Epidermal melanocyte (primary cell): Measurements from ENCODE around the gene FCAMR.
"Not testable (repeated sequence)": the region's sequence is repeated elsewhere in the genome, so short reads cannot be mapped to it uniquely, and the experiment has no call there.

Experiments used
- DNase-seq: peaks from one replicate; pipeline ENCODE4 v3.0.0; 2011; ENCODE audit warnings: low spot score; ENCODE audit not compliant: insufficient read length

Gene FCAMR

GRCh38 chr1:206935491-206936067 is 34.7 kb downstream of the FCAMR start:
- DNase-seq: no peak

DNA sequence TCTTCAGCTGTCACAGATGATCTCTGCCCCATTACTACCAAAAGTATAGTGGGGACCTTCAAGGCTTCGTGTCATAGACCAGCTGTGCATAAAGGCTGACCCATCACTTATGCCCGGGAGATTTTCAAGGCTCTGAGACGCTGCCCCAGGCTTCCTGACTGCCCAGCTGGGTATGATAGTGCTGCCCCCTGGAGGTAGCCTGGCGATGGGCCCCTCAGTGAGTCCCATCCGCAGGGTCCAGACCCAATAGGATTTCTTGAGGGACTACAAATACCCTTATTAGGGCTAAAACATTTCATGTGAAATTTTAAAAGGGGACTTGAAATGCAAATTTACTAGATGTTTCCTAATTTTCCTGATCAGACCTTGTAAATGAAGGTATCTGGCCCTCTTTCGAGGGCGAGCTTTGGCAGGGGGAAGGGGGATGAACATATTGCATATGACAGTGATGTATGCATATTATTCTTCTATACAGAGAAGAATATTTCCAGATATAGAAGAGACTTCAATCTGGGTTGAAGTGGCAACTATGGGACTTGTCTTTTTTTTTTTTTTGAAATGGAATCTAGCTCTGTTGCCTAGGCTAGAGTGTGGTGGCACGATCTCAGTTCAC is 36.8 kb downstream of the FCAMR start:
- DNase-seq: no peak

DNA sequence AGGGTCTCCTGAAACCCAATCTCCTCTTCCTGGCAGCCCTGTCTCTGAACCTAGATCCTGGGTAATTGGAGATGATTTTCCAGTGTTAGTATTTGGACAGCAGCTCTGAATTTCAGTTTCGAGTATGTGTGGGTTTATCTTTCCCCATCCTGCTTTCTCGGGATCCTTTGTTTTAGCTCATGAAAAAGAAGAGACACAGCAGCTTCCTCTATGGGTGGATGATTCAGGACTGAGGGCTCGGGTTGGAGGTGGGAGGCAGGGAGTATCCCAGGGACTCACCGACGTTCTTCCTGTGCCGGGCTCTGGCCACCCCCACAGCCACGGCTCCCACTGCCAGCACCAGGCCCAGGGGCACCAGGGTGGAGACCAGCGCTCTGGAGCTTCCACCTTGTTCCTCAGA is 38.1 kb downstream of the FCAMR start:
- no peak for DNase-seq

GRCh38 chr1:206931709-206932108 is 38.6 kb downstream of the FCAMR start:
- DNase-seq: no peak

- DNase-seq: no peak
These were observed 40.0 kb downstream of the FCAMR start for GRCh38 chr1:206930210-206930798.

GRCh38 chr1:206929524-206929923 is 40.7 kb downstream of the FCAMR start:
- no peak for DNase-seq

GRCh38 chr1:206926286-206926685 is 44.0 kb downstream of the FCAMR start:
- DNase-seq: no peak

DNA sequence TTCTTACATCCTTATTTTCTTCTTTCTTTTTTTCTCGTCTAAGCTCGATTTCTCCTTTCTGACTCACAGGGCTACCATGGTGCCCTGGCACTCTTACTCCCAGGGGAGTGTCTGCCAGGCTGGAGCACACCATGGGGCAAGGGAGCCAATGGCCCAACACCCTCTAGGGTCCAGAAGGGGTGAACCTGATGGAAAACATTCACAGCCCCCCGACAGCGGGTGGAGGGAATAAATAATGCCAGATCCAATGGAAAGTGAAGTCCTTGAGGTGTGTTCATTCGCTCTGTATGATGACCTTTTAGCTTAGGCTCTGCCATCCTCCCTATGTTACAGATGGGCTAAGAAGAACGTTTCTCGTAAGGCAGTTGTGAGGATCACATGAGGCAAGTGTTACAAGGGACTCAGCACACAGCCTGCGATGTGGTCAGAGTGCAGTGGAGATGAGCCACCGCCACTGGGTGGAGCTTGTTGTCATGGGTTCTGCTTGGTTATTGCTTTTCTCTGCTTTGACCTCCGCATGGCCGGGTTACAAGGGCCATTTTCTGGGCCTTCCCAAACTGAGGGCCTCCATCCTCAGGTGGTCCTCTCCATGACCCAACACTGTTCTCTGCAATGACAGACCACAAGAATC is 45.0 kb downstream of the FCAMR start:
- DNase-seq: no peak

- no peak for DNase-seq
These were observed 45.6 kb downstream of the FCAMR start for GRCh38 chr1:206924592-206925105.

- DNase-seq: not testable (repeated sequence)
These were observed 46.2 kb downstream of the FCAMR start for GRCh38 chr1:206923961-206924557.

GRCh38 chr1:206923009-206923960 is 47.0 kb downstream of the FCAMR start:
- DNase-seq: no peak

GRCh38 chr1:206922524-206922923 is 47.7 kb downstream of the FCAMR start:
- DNase-seq: no peak

GRCh38 chr1:206921772-206922265 is 48.4 kb downstream of the FCAMR start, which contains the start of gene FCMR:
FCMR (minus strand) TSS chr1:206921941; CDS start chr1:206921854, 87 bp downstream.
- DNase-seq: no peak

DNA sequence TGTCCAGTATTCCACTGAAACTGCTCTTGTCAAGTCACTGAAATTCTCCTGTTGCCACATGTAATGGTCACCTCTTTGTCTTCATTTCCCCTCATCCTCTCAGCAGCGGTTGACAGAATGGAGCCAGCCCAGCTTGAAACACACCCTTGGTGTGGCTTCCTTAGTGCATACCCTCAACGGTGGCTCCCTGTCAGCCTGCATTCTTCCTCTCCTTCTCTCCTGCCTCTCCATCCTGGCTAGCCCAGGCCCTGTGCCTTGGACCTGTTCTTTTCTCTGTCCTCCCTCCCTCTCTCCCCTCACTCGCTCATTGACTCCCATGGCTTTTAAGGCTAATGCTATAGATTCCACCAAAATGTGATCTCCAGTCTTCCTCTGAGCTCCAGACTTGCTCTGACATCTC is 52.2 kb downstream of the FCAMR start:
- DNase-seq: no peak

DNA sequence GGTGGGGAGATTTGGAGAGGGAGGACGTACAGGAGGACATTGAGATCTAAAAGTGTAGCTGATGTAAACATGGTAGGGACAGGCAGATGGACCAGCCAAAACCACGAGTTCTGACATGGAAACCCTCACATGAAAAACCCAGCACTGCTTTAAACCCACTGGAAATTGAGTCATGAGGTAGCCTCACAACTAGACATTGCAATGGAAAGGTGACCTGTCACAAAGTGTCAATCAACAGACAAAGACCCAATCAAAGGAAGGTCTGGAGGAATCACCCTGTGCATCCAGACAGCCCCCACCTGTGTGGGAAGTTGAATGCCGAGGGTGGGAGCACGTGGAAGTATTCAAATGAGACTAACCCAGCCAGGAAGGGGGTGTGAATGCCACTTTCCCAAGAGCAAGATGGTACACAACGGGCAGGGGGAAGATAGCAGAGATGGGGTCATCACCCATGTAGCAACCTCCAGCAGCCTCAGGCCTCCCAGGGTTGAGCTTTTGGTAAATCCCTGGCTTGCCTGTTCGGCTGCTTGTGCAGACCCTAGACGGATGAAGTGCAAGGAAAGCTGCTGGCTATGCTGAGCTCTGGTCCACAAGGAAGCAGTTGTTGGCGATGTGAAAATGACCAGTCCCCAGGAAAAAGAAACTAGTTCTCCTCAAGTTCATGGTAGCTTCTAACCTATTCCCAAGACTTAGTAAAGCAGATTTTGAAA is 54.1 kb downstream of the FCAMR start:
- DNase-seq: no peak

DNA sequence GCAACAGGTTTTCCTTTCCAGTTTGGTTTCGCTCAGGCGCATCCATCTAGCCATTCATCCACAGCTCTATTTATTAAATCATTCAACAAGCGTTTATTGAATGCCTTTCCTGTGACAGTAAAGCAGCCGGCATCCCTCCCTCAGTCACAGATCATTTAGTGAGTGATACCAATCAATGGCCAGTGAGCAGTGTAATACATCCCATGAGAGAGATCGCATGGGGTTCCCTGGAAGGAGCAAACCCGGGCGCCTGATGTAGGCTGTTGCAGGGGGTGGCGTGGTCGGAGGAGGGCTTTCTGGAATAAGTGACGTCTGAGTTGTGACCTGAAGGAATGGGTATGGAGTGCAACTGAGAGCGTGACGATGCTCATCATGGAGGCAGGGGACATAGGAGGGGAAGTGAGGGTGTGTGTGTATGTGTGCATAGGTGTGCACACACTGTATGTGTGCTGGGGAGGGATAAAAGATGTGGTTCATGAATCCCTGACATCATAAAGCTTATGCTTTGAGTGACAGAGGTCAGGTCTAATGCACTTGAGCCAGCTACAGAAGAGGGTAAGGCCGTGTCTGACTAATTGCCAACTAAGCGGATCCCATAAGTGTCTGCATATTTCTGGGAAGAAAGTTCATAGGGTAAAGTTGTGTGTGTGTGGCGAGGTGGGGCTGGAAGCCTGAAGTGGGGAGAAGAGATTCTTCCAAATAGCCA is 55.1 kb downstream of the FCAMR start:
- no peak for DNase-seq

DNA sequence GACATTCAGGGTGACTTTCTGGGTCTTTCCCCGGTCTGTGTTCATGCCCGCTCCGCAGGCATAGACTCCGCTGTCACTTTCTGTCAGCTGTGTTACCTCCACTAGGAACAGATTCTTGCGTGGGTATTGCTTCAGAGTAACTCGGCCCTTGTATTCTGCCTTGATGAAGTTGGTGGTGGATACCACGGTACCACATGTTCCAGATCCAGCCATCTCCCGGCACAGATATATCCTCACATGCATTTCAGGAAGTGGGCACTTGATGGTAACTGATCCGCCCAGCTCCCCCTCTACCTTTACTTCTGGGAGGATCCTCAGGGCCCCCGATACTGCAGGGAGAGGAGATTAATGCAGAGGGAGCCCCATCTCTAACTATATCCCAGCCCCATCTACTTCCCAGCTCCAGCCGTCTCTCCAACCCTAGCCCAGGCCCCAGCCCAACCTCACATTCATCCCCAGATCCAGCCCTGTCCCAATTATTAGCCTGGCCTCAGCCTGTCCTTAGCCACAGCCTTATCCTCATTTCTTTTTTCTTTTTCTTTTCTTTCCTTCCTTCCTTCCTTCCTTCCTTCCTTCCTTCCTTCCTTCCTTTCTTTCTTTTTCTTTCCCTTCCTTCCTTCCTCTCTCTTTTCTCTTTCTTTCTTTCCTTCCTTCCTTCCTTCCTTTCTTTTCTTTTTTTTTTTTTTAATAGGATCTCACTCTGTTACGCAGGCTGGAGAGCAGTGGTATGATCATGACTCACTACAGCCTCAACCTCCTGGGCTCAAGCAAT is 56.3 kb downstream of the FCAMR start:
- DNase-seq: no peak

DNA sequence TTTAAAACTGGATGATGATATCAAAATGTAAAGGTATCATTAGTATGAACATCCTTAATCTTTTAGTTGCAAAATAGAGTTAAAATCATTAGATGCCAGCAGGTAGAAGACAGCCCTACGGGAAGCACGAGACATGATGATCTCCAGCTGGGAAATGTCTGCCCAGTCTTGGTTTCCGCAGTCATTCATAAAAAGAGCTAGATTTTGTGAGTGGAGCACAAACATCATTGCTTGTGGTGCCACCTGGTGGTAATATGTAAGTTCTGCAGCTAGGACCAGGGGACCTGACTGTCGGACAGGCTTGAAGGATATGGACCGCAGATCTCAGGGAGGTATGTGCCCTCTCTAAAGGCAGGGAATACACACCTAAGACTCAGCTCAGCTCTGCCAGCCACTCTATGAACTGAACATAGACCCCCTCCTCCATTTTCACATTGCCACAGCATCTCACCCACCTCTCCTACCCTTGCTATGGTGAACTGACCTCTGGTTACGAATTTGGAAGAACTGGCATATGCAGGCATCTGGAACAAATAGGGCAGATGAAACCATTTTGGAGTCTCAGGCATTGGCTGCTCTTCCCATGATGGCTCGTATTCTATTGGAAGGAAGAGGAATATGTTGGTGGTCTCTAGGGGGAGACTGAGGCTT is 57.7 kb downstream of the FCAMR start:
- DNase-seq: peak; percentile 89
